ENCODE measurements around the gene ARSK. TPM values are rescaled to one million over a fixed set of nuclear protein-coding genes. Genes with fewer than 3 reads are reported as not detected.

Gene ARSK
- total RNA-seq, 1 donor from 2014 or later = 2.9 TPM

GRCh38 chr5:95565280-95565920 is 10.5 kb downstream of the ARSK start:
- Mint-ChIP-seq H3K27ac (no peak overlapping the region), H3K27me3 (no peaks in the 10 kb centered on the region), H3K36me3 (ENCODE audit: low read depth) (peaks cover 26% of the 10 kb centered on the region), H3K4me1 (no peaks in the 10 kb centered on the region), H3K9me3 (no peaks in the 10 kb centered on the region), H3K4me3 (no peak overlapping the region)
- no peak for TF ChIP-seq CTCF (IDR thresholded peaks at IDR 0.05)
- DNase-seq (no peak), ATAC-seq (ENCODE audit: low read depth) (no peak)
- POLR2A ChIA-PET = no interaction called here
- intact Hi-C loops (cut with micrococcal nuclease) = no loop called here
- CTCF ChIA-PET = no interaction called here

GRCh38 chr5:95572016-95572415 is 17.1 kb downstream of the ARSK start:
- ChIA-PET POLR2A (no interaction called here), CTCF (no interaction called here)
- no peak for DNase-seq
- H3K27ac Mint-ChIP-seq = no peak overlapping the region
- no peak for ATAC-seq (ENCODE audit: low read depth)
- no peaks in the 10 kb centered on the region for H3K4me1 Mint-ChIP-seq
- TF ChIP-seq CTCF (IDR thresholded peaks at IDR 0.05) = no peak
- no peaks in the 10 kb centered on the region for H3K27me3 Mint-ChIP-seq
- H3K4me3 Mint-ChIP-seq = no peak overlapping the region
- no peaks in the 10 kb centered on the region for H3K9me3 Mint-ChIP-seq
- intact Hi-C loops (cut with micrococcal nuclease) = no loop called here
- H3K36me3 Mint-ChIP-seq (ENCODE audit: low read depth) = peaks cover 39% of the 10 kb centered on the region

- ChIA-PET CTCF (interaction anchor here (1.4 kb wide), 1 partner anchor 83 kb away, joined by 5 read pairs; no protein-coding TSS in a partner anchor), POLR2A (interaction anchor here (0.6 kb wide), 1 partner anchor 62 kb away, joined by 6 read pairs; no protein-coding TSS in a partner anchor)
- TF ChIP-seq CTCF (IDR thresholded peaks at IDR 0.05) = no peak
- no peak overlapping the region for H3K27ac Mint-ChIP-seq
- ATAC-seq (ENCODE audit: low read depth) (no peak), DNase-seq (no peak)
- no peaks in the 10 kb centered on the region for H3K27me3 Mint-ChIP-seq
- no peaks in the 10 kb centered on the region for H3K9me3 Mint-ChIP-seq
- intact Hi-C loops (cut with micrococcal nuclease) = no loop called here
- peaks cover 19% of the 10 kb centered on the region for H3K36me3 Mint-ChIP-seq (ENCODE audit: low read depth)
- no peak overlapping the region for H3K4me3 Mint-ChIP-seq
- no peaks in the 10 kb centered on the region for H3K4me1 Mint-ChIP-seq
Observed at GRCh38 chr5:95581576-95581975, 26.7 kb downstream of the ARSK start.

- no peaks in the 10 kb centered on the region for H3K27me3 Mint-ChIP-seq
- ATAC-seq (ENCODE audit: low read depth) (no peak), DNase-seq (no peak)
- intact Hi-C loops (cut with micrococcal nuclease) = no loop called here
- ChIA-PET POLR2A (no interaction called here), CTCF (no interaction called here)
- no peak overlapping the region for H3K27ac Mint-ChIP-seq
- no peak overlapping the region for H3K4me3 Mint-ChIP-seq
- TF ChIP-seq CTCF (IDR thresholded peaks at IDR 0.05) = no peak
- no peaks in the 10 kb centered on the region for H3K9me3 Mint-ChIP-seq
- no peaks in the 10 kb centered on the region for H3K4me1 Mint-ChIP-seq
- peaks cover 18% of the 10 kb centered on the region for H3K36me3 Mint-ChIP-seq (ENCODE audit: low read depth)
Observed at GRCh38 chr5:95583992-95584391, 29.1 kb downstream of the ARSK start.

- H3K27me3 Mint-ChIP-seq = no peaks in the 10 kb centered on the region
- ChIA-PET CTCF (no interaction called here), POLR2A (no interaction called here)
- H3K4me3 Mint-ChIP-seq = no peak overlapping the region
- no peak for TF ChIP-seq CTCF (IDR thresholded peaks at IDR 0.05)
- intact Hi-C loops (cut with micrococcal nuclease) = no loop called here
- peaks cover 7% of the 10 kb centered on the region for H3K4me1 Mint-ChIP-seq
- H3K9me3 Mint-ChIP-seq = no peaks in the 10 kb centered on the region
- DNase-seq (no peak), ATAC-seq (ENCODE audit: low read depth) (no peak)
- peaks cover 7% of the 10 kb centered on the region for H3K36me3 Mint-ChIP-seq (ENCODE audit: low read depth)
- H3K27ac Mint-ChIP-seq = no peak overlapping the region
Observed at GRCh38 chr5:95590880-95591279, 36.0 kb downstream of the ARSK start.

Measured in activated B cell treated with CpG ODN at 0.5 μM for 24 hours (primary cell).